HG03469 (cell line): ENCODE data around the gene ANXA6.
A peak's percentile ranks its signal among the peaks of the same experiment; 100 is the strongest.

ENCODE experiments used
- ATAC-seq: cut with Tn5 transposase; IDR thresholded peaks from one replicate; pipeline ENCODE4 v1.9.1; 2021; ENCODE audit warnings: mild to moderate bottlenecking, moderate library complexity, moderate number of reproducible peaks; ENCODE audit not compliant: unreplicated experiment

ANXA6 gene

GRCh38 chr5:151068433-151069197, 89.0 kb downstream of the ANXA6 start:
- ATAC-seq: peak; percentile 51

DNA sequence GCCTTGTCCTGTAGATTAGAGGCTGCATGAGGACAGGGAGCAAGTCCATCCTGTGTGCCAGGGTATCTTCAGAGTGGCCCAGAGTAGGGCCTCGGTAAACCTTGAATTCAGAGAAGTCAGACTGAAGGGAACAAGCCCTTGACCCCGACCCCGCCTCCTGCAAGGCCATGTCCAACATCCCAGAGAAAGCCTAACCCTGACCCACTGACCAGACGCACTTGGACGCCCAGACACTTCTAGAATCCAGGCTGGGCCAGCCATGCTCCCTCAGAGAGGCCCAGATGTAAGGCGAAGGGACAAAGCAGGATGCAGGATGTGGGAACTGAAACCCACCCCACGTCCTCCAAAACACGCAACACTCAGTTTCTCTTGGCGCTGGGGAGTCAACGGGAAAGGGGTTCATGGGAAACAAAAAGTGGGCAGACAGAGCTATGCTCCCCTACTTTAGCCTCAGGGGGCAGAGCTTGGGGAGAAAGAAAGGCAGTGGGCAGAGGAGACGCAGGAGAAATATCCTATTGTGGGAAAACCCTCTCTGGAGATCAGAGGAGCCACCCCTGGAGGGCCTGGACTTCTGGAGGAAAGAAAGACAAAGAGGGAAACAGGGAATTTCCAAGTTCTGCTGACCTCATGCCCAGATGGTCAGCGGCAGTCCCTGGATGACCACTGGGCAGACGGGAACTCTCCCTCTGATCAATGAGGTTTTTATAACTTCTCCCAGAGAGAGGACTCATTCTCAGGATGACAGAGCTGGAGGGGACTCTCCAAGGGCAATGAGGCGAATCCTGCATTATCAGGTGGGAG, 89.7 kb downstream of the ANXA6 start:
- ATAC-seq: no peak

DNA sequence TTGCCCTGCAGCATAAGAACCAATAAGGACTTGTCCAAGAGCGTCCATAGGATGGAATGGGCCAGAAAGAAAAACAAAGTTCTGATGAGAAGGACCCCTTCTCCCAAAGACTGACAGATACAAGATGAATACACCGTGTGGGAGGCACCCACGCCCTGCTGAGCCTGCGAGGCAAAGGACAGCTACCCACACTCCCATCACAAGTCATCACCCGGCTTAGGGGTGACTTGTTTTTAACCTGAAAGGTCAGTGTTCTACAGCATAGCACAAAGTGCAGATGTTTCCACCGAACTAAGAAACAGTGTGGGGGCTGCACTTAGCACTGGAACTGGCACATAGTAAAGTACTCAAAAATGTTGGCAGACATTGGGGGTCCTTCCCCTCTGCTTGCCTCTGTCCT, 90.7 kb downstream of the ANXA6 start:
- ATAC-seq: no peak

GRCh38 chr5:151065609-151066008, 92.0 kb downstream of the ANXA6 start:
- ATAC-seq: no peak

DNA sequence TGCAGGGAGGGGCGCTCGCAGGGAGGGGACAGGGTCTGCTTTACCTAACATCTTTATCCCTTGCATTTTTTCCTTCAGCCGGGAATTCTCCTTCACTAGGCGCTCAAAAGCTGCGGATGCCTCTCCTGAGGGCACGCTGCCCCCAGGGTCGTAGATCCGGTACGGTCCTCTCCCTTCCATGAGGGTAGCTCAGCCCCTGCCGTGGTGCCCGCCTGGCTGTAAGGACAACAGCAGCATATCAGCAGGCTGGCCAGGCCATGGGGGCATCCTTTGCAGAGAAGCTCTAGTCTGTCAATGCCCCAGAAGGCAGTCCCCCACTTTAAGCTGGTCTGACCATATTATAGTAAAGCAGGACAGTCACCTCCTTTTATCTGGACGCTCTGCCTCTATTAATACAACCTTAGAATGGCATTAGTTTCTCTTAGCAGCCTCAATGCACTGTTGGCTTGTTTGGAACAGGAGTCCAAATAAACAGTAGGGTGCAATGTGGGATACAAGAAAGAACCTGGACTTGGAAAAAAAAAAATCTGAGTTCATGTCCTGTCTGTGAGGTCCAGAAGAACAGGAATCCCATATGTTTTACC, 92.6 kb downstream of the ANXA6 start:
- ATAC-seq: no peak

GRCh38 chr5:151063142-151063989, 94.2 kb downstream of the ANXA6 start:
- no peak for ATAC-seq

GRCh38 chr5:151062405-151063141, 95.0 kb downstream of the ANXA6 start:
- no peak for ATAC-seq

DNA sequence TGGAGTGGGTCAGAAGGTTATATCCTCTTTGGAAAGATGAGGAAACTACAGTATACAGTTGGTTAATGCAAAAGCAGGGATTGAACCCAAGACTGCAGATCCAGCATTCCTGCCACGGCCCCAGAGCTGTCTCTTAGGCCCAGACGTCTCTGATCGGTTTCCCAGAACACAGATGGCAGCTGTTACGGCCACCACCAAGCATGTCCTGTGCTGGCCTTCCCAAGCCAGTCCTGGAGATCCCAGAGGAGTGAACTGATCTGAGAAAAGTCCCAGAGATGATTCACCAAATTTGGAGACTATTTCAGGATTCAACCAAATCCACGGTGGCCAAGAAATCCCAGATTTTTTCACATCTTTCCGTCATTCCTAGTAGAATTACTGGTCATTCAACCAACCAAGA, 96.8 kb downstream of the ANXA6 start:
- ATAC-seq: no peak

- no peak for ATAC-seq
Observed at GRCh38 chr5:151058891-151059489, 98.6 kb downstream of the ANXA6 start.

GRCh38 chr5:151058301-151058700, 99.3 kb downstream of the ANXA6 start:
- no peak for ATAC-seq

DNA sequence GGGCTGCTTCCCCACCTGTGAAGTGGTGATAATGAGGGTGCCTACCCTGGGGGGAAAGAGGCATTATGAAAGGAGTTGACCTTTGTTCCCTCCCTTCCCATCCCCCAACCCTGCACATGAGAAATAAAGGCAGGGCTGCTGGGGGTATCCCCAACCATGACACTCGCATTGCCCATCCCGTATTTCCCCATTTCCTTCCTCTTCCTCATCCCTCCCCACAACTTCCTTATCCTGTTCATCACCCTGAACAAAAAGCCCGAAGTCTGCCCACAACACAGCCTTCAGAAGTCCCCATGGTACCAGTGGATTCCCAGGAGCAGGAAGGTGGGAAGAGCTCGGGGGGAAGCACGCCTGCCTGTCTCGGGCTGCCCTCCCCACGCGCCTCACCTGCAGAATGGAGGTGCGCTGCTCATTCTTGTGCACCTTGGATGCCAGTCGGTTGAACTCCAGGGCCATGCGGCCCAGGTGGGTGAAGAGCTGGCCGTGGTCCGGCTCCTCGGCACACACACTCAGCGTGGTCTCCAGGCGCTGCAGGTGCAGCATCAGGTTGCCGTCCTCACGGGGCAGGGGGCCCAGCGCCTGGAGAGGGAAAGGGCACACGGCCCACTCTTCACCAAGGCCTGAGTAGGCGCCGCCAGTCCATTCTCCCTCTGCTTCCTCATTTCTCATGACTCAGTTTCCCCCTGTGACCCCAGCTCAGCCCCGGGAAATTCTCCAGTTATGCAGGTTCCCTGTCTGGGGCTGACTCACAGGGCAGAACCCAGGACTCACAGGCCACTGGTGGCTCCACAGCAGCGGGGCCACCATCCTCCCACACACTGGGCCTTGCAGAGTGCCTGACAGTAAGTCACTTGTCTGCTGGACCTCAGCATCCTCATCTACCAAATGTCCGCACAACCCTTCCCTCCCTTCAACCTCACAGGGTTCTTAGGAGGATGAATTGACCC, 100.9 kb downstream of the ANXA6 start:
- ATAC-seq: no peak

DNA sequence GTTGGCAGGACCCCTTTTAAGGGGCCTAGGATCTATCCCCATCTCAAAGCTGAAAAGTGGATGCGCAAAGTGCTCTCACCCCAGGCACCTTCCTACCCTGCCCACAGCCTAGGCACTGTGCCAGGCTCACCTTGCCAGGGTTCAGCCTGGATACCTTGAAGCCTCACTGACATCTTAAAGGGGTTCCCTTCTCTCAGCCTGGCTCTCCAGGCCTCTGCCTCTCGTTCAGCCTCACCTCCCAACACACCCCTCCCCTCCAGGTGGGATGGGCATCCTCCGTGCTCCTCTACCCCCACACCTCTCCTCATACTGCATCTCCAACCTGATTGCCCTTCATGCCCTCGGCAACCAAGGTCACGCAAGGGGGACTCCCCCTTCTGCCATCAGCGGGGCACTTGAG, 102.2 kb downstream of the ANXA6 start:
- no peak for ATAC-seq

DNA sequence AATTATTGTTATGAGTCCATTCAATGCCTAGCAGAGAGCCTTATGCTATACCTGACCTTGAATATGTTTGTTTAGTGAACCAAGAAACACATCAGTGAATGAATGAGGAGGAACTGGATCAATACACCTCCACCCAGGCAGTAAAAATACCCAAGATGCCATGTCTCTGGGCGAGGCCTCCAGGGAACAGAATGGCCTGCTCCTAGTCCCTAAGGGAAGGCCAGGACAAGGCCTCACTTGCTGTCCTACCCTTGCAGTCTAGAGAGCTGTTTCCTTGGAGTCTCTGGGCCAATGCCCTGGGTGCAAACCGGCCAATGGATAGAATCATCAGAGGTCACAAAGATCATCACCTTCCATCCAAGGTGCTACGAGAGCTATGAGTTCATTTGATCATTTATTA, 102.9 kb downstream of the ANXA6 start:
- ATAC-seq: no peak

DNA sequence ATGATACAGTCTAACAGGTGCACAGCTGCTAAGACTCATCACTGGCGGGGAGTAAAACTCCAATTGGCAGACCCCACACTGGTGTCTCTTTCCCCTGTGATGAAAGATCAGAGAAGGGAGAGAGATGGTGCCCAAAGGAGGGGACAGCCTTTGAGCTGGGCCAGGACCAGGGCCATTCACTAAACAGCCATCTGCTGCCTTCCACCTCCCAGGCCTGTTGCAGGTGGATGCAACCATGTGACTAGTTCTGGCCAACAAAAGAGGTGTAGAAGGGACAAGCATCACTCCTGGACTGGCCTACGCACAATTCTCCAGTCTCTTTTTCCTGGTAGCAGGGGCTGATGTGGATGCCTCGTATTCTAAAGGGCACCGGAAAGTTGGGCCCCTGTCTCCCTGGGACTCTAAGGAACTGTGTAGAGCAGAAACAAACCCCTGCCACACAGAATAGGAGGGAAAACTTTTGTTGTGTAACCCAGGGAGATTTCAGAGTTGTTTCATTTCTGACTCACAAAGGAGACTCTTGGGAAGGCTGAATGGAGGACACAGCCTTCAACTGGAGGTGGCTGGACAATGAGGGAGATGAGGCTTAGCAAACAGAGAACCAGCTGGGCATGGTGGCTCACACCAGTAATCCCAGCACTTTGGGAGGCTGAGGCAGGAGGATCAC, 103.7 kb downstream of the ANXA6 start:
- ATAC-seq: no peak

- no peak for ATAC-seq
Observed at GRCh38 chr5:151052836-151053235, 104.7 kb downstream of the ANXA6 start.

GRCh38 chr5:151051931-151052608, 105.5 kb downstream of the ANXA6 start:
- no peak for ATAC-seq

DNA sequence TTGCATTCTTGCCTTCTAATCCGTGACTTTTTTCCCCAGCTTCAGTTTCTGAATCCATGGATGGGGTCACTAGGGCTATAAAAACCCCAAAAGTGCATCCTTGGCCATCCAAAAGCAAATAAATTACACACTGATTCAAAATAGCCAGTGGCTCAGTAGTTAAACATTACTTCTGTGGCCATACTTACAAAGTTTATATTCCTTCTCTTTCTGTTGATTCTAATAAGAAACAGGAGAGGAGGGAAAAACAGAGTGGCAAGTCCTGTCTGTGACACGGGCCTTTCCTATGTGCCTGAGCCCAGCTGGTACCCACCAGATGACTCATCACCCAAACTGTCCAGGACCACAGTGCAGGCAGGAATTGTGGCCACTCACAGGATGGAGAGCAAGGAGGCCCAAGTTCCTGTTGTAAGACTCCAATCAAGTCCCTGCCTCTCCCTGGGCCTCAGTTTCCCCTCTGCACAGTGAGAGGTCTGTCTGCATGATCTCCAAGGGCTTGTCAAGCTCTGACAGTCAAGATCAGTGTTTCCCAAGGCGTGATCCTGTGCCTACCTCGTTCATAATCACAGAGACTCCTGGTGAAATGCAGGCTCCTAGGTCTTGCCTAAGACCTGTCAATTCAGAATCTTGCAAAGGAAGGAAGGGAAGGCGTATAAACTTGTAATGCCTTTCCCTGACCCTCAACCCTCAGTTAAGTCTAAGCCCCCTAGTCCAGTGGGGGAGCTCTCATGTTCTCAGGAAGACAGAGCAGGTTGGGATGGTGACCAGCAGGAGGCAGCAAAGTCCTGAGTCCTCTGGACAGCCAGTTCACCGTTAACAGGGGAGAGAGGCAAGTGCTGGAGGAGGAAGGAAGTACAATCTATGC, 106.3 kb downstream of the ANXA6 start:
- ATAC-seq: no peak
